ENCODE measurements around the gene APLP2.

APLP2 gene

DNA sequence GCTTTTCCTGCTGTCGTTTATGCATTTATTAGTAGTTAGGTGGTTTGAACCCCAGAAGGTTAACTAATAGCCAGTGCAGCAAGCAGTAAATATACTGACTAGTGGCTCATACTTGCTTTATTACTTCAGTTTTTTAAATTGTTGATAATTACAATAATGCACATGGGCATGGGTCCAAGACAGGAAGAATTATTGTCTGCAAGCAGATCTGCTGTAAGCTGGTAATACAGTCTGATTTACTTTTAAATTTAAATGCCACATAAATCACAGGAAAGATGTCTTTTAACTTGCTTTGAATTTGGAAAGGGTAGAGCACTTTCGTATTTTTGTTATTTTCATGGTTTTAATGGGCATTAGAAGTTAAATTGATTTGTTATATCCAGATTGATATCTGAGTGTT lies 27.1 kb downstream of the APLP2 start:
- FAIRE-seq, result no peak
- TF ChIP-seq, protein P1, sequence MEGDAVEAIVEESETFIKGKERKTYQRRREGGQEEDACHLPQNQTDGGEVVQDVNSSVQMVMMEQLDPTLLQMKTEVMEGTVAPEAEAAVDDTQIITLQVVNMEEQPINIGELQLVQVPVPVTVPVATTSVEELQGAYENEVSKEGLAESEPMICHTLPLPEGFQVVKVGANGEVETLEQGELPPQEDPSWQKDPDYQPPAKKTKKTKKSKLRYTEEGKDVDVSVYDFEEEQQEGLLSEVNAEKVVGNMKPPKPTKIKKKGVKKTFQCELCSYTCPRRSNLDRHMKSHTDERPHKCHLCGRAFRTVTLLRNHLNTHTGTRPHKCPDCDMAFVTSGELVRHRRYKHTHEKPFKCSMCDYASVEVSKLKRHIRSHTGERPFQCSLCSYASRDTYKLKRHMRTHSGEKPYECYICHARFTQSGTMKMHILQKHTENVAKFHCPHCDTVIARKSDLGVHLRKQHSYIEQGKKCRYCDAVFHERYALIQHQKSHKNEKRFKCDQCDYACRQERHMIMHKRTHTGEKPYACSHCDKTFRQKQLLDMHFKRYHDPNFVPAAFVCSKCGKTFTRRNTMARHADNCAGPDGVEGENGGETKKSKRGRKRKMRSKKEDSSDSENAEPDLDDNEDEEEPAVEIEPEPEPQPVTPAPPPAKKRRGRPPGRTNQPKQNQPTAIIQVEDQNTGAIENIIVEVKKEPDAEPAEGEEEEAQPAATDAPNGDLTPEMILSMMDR (IDR thresholded peaks at IDR 0.05; ENCODE audit: insufficient read depth, missing control alignments), result no peak

DNA sequence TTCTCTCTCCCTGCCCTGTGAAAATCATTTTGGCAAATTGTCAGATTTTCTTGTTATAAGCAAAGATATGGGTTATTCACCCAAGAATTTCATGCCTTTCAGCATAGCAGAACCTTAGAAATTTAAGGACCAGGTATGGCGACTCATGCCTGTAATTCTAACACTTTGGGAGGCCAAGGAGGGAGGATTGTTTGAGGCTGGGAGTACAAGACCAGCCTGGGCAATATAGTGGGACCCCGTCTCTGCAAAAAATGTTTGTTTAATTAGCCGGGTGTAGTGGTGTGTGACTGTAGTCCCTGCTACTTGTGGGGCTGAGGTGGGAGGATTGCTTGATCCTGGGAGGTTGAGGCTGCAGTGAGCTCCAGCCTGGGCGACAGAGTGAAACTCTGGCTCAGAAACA lies 27.6 kb downstream of the APLP2 start:
- no peak for FAIRE-seq
- TF ChIP-seq, protein P1 (IDR thresholded peaks at IDR 0.05; ENCODE audit: insufficient read depth, missing control alignments), result no peak
- DNase-seq (ENCODE audit: insufficient read length, low spot score), result no peak

More for the DNA sequence above, 27.1 kb downstream of the APLP2 start:
- no peak for DNase-seq (ENCODE audit: insufficient read length, low spot score)

DNA sequence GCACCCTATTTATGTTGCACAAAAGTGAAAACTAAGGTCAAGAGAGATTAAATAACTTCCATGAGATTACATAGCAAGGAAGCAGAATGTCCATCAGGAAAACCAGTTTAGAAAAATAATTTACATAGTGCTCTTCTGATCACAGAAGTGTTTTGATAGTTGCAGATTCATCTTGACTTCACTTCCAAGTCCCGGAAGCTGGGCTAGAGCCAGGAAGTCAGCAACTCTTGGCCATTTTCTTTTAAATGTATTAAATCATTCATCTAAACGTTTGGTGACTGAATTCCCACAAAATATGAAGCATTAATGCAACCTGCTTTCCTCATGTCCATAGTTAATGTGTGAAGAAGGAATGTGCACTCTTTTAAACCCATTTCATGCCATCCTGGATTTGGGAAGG lies 29.7 kb downstream of the APLP2 start:
- FAIRE-seq, result no peak
- no peak for DNase-seq (ENCODE audit: insufficient read length, low spot score)
- TF ChIP-seq, protein P1 (IDR thresholded peaks at IDR 0.05; ENCODE audit: insufficient read depth, missing control alignments), result no peak

DNA sequence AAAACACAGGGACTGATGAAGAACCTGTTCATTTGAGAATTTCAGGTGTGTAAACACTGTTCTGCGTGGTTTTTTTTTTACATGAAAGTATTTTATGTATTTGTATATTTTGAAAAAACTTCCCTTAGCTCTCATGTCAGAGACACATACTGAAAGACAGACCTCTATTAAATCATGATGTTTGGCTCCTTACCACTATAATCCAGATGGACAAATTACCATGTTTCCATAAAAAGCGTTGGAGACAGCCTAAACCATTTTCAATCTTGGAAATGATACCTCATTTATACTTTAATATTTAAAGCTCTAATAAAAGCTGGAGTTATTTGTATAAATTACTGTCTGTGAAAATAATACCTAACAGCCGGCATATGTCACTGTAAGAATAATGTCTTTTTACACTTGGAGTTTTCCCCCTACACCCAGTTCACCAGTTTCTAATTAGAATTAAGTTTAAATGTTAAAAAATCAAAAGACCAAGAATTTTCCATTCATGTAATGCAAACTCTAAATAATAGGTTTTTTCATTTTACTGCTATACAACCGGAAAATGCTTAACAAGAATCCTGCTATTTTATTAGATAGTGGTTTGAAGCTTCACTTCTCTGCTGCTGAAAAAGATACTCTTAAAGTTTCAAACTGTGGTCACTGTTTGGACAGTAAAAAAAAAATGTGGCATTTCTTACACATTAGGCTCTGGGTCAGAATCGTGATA lies 30.8 kb downstream of the APLP2 start:
- TF ChIP-seq, protein P1 (IDR thresholded peaks at IDR 0.05; ENCODE audit: insufficient read depth, missing control alignments), result no peak
- FAIRE-seq (no peak), DNase-seq (ENCODE audit: insufficient read length, low spot score) (no peak)

DNA sequence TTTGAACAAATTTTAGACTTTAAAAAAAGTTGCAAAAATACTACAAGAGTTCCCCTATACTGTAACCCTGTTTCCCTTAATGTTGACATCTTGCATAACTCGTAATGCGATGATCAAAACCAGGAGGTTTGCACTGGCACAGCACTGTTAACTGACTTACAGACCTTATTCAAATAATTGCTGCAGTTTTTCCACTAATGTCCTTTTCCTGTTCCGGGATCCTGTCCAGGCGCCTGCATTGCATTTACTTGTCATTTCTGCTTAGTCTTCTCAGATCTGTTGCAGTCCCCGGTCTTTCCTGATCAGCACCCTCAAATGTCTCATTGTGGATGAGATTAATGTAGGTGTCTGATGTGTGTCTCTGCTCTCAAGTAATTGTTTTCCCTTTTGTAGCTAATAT lies 32.0 kb downstream of the APLP2 start:
- DNase-seq (ENCODE audit: insufficient read length, low spot score) (no peak), FAIRE-seq (no peak)
- TF ChIP-seq, protein P1 (IDR thresholded peaks at IDR 0.05; ENCODE audit: insufficient read depth, missing control alignments), result no peak

DNA sequence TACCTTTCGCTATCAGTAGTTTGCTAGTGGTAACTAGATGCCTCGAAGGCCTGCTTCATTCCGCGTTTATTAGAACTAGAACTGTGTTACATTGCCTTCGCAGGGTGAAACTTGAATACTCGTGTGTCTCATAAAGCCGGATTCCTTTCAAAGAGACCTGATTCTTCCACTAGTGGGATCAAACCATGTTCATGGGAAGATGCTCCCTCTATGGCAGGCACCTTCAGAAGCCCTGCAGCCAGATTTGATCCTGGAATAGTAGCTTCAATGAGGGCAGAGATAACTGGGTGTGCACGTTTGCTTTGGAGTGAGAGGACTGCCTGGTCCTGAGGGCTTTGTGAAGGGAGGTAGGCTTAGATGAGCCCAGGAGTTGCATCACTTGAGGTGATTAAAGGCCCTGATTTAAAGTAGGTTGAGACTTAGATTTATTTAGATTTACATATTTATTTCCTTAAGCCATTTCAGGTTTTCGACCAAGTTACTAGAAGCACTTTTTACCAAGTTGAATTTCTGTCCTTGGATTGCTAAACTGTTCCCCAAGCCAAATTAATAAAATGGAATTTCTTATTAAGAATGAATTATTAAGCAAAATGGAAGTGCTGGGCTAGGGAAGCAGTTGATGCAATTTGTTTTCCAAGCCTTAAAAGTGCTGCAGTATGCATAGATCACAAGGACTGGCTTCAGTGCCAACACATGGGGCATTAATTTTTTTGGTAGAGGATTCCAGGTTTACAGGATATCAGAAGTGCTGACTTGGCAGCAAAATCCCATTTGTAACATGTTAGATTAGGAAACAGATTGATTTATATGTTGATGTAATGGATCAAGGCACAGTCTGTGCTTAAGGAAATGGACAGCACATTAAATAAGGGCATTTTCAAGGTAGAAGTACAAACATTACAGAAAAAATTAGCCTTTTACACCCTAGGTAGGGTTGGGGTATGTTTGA lies 32.9 kb downstream of the APLP2 start:
- FAIRE-seq (no peak), DNase-seq (ENCODE audit: insufficient read length, low spot score) (no peak)
- TF ChIP-seq, protein P1 (IDR thresholded peaks at IDR 0.05; ENCODE audit: insufficient read depth, missing control alignments), result no peak

All from D721Med (cell line).